HG02588 (cell line): Measurements from ENCODE around the gene C9orf57.
"Not testable (repeated sequence)": the region's sequence is repeated elsewhere in the genome, so short reads cannot be mapped to it uniquely, and the experiment has no call there.

Experiments used
- ATAC-seq: cut with Tn5 transposase; IDR thresholded peaks from one replicate; pipeline ENCODE4 v1.9.1; 2021; ENCODE audit warnings: mild to moderate bottlenecking, moderate library complexity; ENCODE audit not compliant: unreplicated experiment

The C9orf57 gene

DNA sequence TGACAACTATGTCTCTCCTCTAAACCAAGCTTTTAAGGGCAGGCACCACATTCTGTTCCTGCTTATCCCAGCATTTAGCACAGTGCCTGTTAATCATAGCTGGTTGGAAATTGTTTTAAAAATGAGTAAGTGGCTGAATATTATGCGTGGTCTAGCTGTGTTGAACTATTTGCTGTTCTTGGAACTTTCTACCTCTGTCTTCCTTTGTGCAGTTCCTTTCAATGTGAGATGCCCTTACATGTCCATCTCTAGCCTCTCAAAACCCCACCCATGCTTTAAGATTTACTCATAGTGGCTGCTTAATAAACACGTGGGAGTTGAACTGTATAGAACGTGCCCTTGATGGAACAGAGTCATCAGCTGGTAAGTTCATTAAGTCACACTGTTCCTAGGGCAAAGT is 34.5 kb downstream of the C9orf57 start:
- no peak for ATAC-seq

DNA sequence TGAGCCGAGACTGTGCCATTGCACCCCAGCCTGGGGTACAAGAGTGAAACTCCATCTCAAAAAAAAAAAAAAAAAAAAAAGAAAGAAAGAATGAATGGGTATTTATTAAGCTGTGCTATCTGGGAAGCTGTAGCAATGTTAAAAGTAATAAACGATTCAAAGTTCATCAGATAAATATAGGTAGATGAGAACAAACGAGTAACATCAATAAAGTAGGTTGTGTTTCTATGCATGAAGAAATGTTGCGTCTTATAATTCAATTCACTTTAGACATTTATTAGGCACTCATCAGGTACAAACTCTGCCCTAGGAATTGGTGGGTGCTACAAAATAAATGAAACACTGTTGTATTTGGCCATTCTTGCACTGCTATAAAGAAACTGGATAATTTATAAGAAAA is 36.8 kb downstream of the C9orf57 start:
- ATAC-seq = no peak

DNA sequence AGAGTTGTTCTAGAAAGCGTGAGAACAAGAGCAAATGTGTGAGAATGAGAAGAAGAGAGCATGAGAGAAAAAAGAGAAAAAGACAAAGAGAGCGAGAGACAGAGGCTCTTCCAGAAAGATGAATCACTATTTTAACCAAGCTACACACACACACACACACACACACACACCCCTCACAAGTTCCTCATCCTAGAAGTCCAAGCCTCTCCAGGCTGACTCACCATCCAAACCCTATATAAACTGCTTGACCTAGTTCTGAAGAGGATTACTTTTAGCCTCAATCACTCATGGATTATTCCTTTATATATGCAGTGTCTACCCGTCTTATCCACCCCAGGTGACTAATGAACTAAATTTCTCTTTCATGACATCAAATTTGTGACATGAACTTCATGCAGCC is 37.6 kb downstream of the C9orf57 start:
- ATAC-seq = no peak

DNA sequence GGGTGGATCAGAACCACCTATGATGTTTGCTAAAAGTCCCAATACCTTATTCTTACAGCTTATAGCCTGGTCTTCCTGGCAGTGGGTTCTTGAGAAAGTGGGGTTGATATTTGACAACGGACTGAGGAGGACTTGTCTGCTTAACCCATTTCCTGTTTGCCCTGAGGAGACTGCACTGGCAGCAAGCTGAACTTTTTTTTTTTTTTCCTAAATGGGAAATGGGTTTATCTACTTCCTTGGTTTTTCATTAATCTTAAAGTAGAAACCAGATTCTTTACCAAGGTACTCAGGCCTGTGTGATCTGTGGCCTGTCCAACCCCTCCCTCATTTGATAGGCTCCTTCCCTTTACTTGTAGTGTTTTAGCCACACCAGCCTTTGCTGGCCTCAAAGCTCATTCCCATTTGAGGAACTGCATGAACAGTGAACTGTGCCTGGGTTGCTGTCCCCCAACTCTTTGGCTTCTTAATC is 47.1 kb downstream of the C9orf57 start:
- ATAC-seq = no peak

DNA sequence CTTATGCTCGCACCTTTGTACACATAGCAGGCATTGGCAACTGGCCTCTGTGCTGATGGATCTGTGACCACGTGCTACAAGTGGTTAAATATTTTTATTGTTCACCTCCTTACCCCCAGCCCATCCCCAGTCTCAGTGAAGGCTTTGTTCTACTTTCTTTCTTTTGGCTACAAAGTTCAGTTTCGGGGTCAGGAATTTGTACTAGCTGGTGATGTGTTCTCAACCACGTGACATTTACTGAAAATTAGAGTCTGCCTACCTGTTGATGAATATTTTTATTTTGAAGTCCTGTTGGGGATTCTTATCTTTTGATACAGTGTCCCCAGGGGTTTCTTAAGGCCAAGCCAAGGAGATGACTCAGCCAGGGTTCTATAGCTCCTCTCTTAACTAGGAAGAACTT is 47.8 kb downstream of the C9orf57 start:
- no peak for ATAC-seq

DNA sequence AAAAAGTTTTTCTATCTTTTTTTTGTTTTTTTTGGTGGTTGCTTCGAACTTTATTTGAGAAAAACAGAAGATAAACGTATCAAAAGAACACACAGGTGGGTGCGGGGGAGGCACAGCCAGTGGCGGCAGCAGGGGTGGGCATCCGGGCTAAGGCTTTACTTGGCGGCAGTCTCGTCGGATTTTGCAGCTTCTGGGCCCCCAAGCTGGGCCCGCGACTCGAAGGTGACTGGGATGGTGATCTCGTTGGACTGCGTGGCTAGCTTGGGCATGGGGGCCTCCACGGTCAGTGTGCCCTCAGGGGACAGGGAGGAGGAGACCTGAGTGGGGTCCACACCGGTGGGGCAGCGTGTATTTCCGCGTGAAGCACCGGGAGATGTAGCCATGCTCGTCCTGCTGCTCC is 52.7 kb downstream of the C9orf57 start:
- not testable (repeated sequence) for ATAC-seq

DNA sequence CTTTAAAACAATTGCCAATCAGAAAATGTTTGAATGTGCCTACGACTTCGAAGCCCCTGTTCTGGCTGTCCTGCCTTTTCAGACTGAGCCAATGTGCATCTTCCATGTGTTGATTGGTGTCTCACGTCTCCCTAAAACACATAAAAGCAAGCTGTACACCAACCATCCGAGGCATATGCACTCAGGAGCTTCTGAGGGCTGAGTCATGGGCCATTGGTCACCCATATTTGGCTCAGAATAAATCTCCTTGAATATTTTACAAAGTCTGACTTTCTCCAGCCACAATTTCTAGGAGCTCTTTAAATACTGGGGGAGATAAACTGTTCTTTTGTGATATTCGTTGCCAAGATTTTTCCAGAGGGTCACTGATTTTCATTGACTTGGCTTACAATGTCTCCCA is 53.9 kb downstream of the C9orf57 start:
- no peak for ATAC-seq

DNA sequence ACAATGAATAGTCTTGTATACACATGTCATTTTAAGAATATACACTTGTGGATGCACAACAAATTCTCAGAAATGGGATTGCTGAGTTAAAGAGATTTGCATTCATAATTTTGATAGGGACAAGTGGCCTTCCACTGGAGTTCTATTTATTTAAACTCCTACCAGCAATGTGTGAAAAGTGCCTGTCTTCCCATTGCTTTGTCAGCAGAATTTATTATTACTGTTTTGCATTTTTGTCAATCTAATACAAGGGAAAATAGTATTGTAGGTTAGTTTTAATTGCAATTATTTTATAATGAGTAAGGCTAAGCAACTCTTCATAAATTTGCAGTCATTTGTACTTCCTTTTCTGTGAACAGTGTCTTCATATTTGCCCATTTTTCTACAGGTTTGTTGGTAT is 55.0 kb downstream of the C9orf57 start:
- ATAC-seq = no peak
